GM12878 (cell line): ENCODE results near the gene CNPPD1. TPM values are rescaled to one million over a fixed set of nuclear protein-coding genes. Genes with fewer than 3 reads are reported as not detected.
A peak's percentile ranks its signal among the peaks of the same experiment; 100 is the strongest.

Source experiments
- ATF7 ChIP-seq: fragments of 450-650 bp; IDR thresholded peaks from 2 replicates; pipeline ENCODE4 v1.6.1; 2016; ENCODE audit warnings: low read depth, mild to moderate bottlenecking
- BACH1 ChIP-seq: fragments of 450-650 bp; IDR thresholded peaks from 2 replicates; pipeline ENCODE4 v1.6.1; 2017; ENCODE audit warnings: mild to moderate bottlenecking, borderline replicate concordance
- BRCA1 ChIP-seq: IDR thresholded peaks from 2 replicates; pipeline ENCODE4 v1.6.1; 2011; ENCODE audit warnings: low read depth, low read length, improper control_type of control experiment
- FOXK2 ChIP-seq: fragments of 450-650 bp; IDR thresholded peaks from 2 replicates; pipeline ENCODE4 v1.6.1; 2017; ENCODE audit warnings: mild to moderate bottlenecking, moderate library complexity
- FOXM1 ChIP-seq: IDR thresholded peaks from 2 replicates; pipeline ENCODE4 v1.6.1; 2012; ENCODE audit warnings: low read depth, mild to moderate bottlenecking, inconsistent platforms, low read length, moderate library complexity
- GABPA ChIP-seq: IDR thresholded peaks from 2 replicates; pipeline ENCODE4 v1.6.1; 2014; ENCODE audit warnings: antibody characterized with exemption, low read depth, mild to moderate bottlenecking, inconsistent platforms
- GATAD2B ChIP-seq: fragments of 450-650 bp; conservative IDR thresholded peaks from 2 replicates; pipeline ENCODE4 v1.6.1; 2017; ENCODE audit warnings: low read depth, mild to moderate bottlenecking, moderate library complexity
- HDAC2 ChIP-seq: fragments of 200-600 bp; sonication (generic); IDR thresholded peaks from 2 replicates; pipeline ENCODE4 v1.6.1; 2017
- MEF2B ChIP-seq: fragments of 450-650 bp; IDR thresholded peaks from 2 replicates; pipeline ENCODE4 v1.6.1; 2018; ENCODE audit warnings: mild to moderate bottlenecking, moderate library complexity; ENCODE audit not compliant: partially characterized antibody, poor library complexity, severe bottlenecking
- MTA3 ChIP-seq: IDR thresholded peaks from 2 replicates; pipeline ENCODE4 v1.6.1; 2012; ENCODE audit warnings: low read length, inconsistent platforms, borderline replicate concordance
- POU2F2 ChIP-seq: IDR thresholded peaks from 3 replicates; pipeline ENCODE4 v1.6.1; 2011; ENCODE audit warnings: low read depth, mild to moderate bottlenecking, low read length, borderline replicate concordance
- SIN3A ChIP-seq: IDR thresholded peaks from 2 replicates; pipeline ENCODE4 v1.6.1; 2012; ENCODE audit warnings: low read depth, low read length, improper control_type of control experiment
- SREBF1 ChIP-seq: IDR thresholded peaks from 2 replicates; pipeline ENCODE4 v1.6.1; 2012; ENCODE audit warnings: mild to moderate bottlenecking, low read length
- TAF1 ChIP-seq: IDR thresholded peaks from 2 replicates; pipeline ENCODE4 v1.6.1; 2011; ENCODE audit warnings: mild to moderate bottlenecking, low read depth, low read length, borderline replicate concordance
- YY1 ChIP-seq: IDR thresholded peaks from 2 replicates; pipeline ENCODE4 v1.6.1; 2011; ENCODE audit warnings: low read depth, mild to moderate bottlenecking, low read length
- ZBED1 ChIP-seq: IDR thresholded peaks from 2 replicates; pipeline ENCODE4 v1.6.1; 2016; ENCODE audit warnings: borderline replicate concordance
- ZNF207 ChIP-seq: fragments of 450-650 bp; IDR thresholded peaks from 2 replicates; pipeline ENCODE4 v1.6.1; 2014; ENCODE audit warnings: antibody characterized with exemption, mild to moderate bottlenecking, borderline replicate concordance
- ZZZ3 ChIP-seq: IDR thresholded peaks from 2 replicates; pipeline ENCODE4 v1.6.1; 2011; ENCODE audit warnings: low read depth; ENCODE audit not compliant: control insufficient read depth, insufficient read length
- polyA plus RNA-seq, 11 experiments: library from polyadenylated mRNA; depleted of rRNA in 4 of 11; unstranded in 6 of 11; stranded (reverse) in 5 of 11; fragments of >200 nt; fragmentation: Nextera tagmentation in 4 of 11; fragmentation: Illumina TruSeq in 1 of 11; extraction: Ambion mirVana in 4 of 11; extraction: Trizol in 1 of 11; gene quantifications; 1 replicate in 1 of 11; 2 replicates in 10 of 11; pipeline versions ENCODE4 v1.2.1 to v1.2.3, GENCODE V29; 2011 to 2016; ENCODE audit warnings: inconsistent platforms in 2 of 11, missing spikeins in 2 of 11, low read depth in 1 of 11
- total RNA-seq, 4 experiments: library from RNA; depleted of rRNA in 3 of 4; stranded (reverse); fragments of >200 nt in 3 of 4; fragmentation: Illumina TruSeq in 1 of 4; extraction: Trizol in 1 of 4; gene quantifications; 2 replicates each; pipeline versions ENCODE4 v1.2.1 to v1.2.3, GENCODE V29; 2013 to 2021
- TF ChIP-seq, protein P1 (sequence below): IDR thresholded peaks from 2 replicates; pipeline ENCODE4 v1.6.1; 2011; ENCODE audit warnings: borderline replicate concordance, low read depth, mild to moderate bottlenecking, moderate library complexity, low read length; ENCODE audit not compliant: insufficient read depth, poor library complexity, severe bottlenecking
- TF ChIP-seq, protein P2 (sequence below): IDR thresholded peaks from 2 replicates; pipeline ENCODE4 v1.6.1; 2012; ENCODE audit warnings: mild to moderate bottlenecking, low read depth, low read length
- TF ChIP-seq, protein P3 (sequence below): IDR thresholded peaks from 2 replicates; pipeline ENCODE4 v1.6.1; 2011; ENCODE audit warnings: low read depth, low read length, improper control_type of control experiment, borderline replicate concordance
- TF ChIP-seq, protein P4 (sequence below): fragments of 450-650 bp; IDR thresholded peaks from 2 replicates; pipeline ENCODE4 v1.6.1; 2014; ENCODE audit warnings: mild to moderate bottlenecking

Gene CNPPD1
- total and polyA plus RNA-seq, 10 of the 15 experiments (the other 5 are each of a cell fraction or from before 2014, with no cell fraction given) = 12.2 to 86.6 (median 43.4) TPM

DNA sequence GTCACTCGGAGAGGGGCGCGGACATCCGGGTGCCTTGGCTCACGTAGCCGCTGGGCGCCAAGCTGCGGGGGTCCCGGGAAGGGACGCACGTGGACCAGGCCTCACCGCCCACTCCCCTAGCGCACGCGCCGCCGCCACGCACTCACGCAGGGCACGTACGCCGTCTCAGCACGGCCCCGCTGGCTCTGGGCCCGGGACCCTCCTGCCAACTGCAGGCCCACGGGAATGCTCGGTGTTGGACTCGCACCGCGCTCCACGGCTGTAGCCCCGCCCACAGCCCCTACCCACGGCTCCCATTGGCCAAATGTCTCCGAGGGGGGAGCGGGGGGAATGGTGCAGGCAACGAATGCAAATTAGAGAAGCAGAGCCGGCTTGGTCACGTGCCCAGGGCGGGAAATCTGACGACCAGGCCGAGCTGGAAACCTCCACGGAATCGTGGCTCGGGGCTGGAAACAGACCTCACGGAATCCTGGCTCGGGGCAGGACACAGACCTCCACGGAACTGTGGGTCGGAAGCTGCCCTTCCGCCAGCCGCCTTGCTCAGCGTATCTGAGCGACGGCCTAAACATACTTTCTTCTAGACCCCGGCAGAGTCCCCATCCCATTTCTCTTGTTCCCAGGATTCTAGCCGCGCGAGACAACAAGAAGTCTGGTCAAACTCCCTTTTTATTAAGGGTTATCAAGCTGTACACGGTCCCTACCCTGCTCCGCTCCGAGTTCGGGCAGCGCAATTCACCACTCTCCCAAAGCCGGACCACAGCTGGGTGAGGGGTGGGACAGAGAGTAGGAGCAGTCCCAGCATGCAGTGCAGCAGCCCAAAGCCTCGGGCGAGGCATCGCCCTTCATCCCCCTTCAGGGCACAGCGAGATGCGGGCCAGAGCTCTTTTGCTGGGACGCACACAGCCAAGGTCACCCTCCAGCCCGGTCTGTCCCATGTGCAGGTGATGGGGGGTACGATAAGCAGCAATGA is 42.3 kb upstream of the CNPPD1 start, which contains the start of gene ABCB6 (continued):
- TF ChIP-seq ZBED1 (no peak), BACH1 (peak; percentile 93), MEF2B (peak; percentile 27), GABPA (no peak), FOXM1 (no peak), GATAD2B (peak; percentile 89), BRCA1 (no peak), POU2F2 (peak; percentile 96; the same call in 2 of the 3 replicates), ZZZ3 (no peak), TAF1 (peak; percentile 82; the same call in 1 of the 2 replicates), SREBF1 (no peak), SIN3A (no peak; the same call in 1 of the 2 replicates), ZNF207 (peak; percentile 71), FOXK2 (0 out of 2 replicates have a peak, but pooled peaks have one; percentile 5), ATF7 (no peak), HDAC2 (no peak), YY1 (peak; percentile 34; the same call in 1 of the 2 replicates), MTA3 (no peak)
- TF ChIP-seq, protein P1, sequence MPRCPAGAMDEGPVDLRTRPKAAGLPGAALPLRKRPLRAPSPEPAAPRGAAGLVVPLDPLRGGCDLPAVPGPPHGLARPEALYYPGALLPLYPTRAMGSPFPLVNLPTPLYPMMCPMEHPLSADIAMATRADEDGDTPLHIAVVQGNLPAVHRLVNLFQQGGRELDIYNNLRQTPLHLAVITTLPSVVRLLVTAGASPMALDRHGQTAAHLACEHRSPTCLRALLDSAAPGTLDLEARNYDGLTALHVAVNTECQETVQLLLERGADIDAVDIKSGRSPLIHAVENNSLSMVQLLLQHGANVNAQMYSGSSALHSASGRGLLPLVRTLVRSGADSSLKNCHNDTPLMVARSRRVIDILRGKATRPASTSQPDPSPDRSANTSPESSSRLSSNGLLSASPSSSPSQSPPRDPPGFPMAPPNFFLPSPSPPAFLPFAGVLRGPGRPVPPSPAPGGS = no peak
- TF ChIP-seq, protein P2, sequence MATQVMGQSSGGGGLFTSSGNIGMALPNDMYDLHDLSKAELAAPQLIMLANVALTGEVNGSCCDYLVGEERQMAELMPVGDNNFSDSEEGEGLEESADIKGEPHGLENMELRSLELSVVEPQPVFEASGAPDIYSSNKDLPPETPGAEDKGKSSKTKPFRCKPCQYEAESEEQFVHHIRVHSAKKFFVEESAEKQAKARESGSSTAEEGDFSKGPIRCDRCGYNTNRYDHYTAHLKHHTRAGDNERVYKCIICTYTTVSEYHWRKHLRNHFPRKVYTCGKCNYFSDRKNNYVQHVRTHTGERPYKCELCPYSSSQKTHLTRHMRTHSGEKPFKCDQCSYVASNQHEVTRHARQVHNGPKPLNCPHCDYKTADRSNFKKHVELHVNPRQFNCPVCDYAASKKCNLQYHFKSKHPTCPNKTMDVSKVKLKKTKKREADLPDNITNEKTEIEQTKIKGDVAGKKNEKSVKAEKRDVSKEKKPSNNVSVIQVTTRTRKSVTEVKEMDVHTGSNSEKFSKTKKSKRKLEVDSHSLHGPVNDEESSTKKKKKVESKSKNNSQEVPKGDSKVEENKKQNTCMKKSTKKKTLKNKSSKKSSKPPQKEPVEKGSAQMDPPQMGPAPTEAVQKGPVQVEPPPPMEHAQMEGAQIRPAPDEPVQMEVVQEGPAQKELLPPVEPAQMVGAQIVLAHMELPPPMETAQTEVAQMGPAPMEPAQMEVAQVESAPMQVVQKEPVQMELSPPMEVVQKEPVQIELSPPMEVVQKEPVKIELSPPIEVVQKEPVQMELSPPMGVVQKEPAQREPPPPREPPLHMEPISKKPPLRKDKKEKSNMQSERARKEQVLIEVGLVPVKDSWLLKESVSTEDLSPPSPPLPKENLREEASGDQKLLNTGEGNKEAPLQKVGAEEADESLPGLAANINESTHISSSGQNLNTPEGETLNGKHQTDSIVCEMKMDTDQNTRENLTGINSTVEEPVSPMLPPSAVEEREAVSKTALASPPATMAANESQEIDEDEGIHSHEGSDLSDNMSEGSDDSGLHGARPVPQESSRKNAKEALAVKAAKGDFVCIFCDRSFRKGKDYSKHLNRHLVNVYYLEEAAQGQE = no peak
- TF ChIP-seq, protein P3, sequence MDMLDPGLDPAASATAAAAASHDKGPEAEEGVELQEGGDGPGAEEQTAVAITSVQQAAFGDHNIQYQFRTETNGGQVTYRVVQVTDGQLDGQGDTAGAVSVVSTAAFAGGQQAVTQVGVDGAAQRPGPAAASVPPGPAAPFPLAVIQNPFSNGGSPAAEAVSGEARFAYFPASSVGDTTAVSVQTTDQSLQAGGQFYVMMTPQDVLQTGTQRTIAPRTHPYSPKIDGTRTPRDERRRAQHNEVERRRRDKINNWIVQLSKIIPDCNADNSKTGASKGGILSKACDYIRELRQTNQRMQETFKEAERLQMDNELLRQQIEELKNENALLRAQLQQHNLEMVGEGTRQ = peak; percentile 89
- TF ChIP-seq, protein P4, sequence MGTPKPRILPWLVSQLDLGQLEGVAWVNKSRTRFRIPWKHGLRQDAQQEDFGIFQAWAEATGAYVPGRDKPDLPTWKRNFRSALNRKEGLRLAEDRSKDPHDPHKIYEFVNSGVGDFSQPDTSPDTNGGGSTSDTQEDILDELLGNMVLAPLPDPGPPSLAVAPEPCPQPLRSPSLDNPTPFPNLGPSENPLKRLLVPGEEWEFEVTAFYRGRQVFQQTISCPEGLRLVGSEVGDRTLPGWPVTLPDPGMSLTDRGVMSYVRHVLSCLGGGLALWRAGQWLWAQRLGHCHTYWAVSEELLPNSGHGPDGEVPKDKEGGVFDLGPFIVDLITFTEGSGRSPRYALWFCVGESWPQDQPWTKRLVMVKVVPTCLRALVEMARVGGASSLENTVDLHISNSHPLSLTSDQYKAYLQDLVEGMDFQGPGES = no peak
